Activated B cell treated with CpG ODN at 0.5 μM for 24 hours (primary cell): Measurements from ENCODE around the gene ARHGAP30. TPM values are rescaled to one million over a fixed set of nuclear protein-coding genes. Genes with fewer than 3 reads are reported as not detected.
"Not testable (repeated sequence)": the region's sequence is repeated elsewhere in the genome, so short reads cannot be mapped to it uniquely, and the experiment has no call there.

Source experiments
- ATAC-seq: fragments of 200-7000 bp; cut with Tn5 transposase; one replicate; pipeline ENCODE4 v1.10.0; 2021; ENCODE audit warnings: low read depth, mild to moderate bottlenecking, moderate library complexity
- CTCF ChIA-PET: fragments of 350-600 bp; sonication (Branson Sonifier 250); formaldehyde crosslinking; loops from one replicate; lab custom pipeline; 2021; ENCODE audit warnings: antibody characterized with exemption; lab: Charles Lee
- POLR2A ChIA-PET: fragments of 350-600 bp; sonication (Branson Sonifier 250); formaldehyde crosslinking; loops from one replicate; lab custom pipeline; 2021; ENCODE audit warnings: antibody characterized with exemption; lab: Charles Lee
- DNase-seq: peaks from one replicate; pipeline ENCODE4 v3.0.0; 2022
- H3K27ac Mint-ChIP-seq: one replicate; pipeline ENCODE4 v1.8.0; 2020; ENCODE audit warnings: mixed read lengths
- H3K27me3 Mint-ChIP-seq: one replicate; pipeline ENCODE4 v1.8.0; 2021; ENCODE audit warnings: mixed read lengths
- H3K36me3 Mint-ChIP-seq: one replicate; pipeline ENCODE4 v1.8.0; 2021; ENCODE audit warnings: low read depth, mixed read lengths
- H3K4me1 Mint-ChIP-seq: one replicate; pipeline ENCODE4 v1.8.0; 2021; ENCODE audit warnings: mixed read lengths
- H3K4me3 Mint-ChIP-seq: one replicate; pipeline ENCODE4 v1.8.0; 2020; ENCODE audit warnings: mild to moderate bottlenecking, mixed read lengths
- H3K9me3 Mint-ChIP-seq: one replicate; pipeline ENCODE4 v1.8.0; 2020; ENCODE audit warnings: mixed read lengths
- CTCF ChIP-seq: fragments of 200-600 bp; IDR thresholded peaks from one replicate; pipeline ENCODE4 v1.8.0; 2022; ENCODE audit warnings: antibody characterized with exemption, mild to moderate bottlenecking
- intact Hi-C: fragments of 100-400 bp; cut with micrococcal nuclease; formaldehyde crosslinking; loops from one replicate; pipeline ENCODE4 v1.15.1; 2024
- total RNA-seq: library from RNA; stranded (reverse); gene quantifications from 2 replicates; pipeline ENCODE4 v1.2.3, GENCODE V29; 2022

Gene ARHGAP30
- total RNA-seq, 1 donor from 2014 or later, result 158 TPM

GRCh38 chr1:161020509-161021164, 49.1 kb downstream of the ARHGAP30 start, which contains the start of gene F11R:
Gene F11R (minus strand): TSS chr1:161021152. CDS start chr1:161021073, 79 bp downstream.
- ATAC-seq (peak; percentile 56), DNase-seq (no peak)
- Mint-ChIP-seq H3K27ac (peak within 1 kb of the TSS; percentile 91), H3K4me3 (peak within 1 kb of the TSS; percentile 95), H3K27me3 (no peaks in the 10 kb centered on the region), H3K36me3 (no peaks in the 10 kb centered on the region), H3K9me3 (no peaks in the 10 kb centered on the region), H3K4me1 (peaks cover 27% of the 10 kb centered on the region)
- intact Hi-C loops, result loop anchor here (1.0 to 2.0 kb wide), 5 partner anchors 7 to 48 kb away; partner anchors contain the start of genes ARHGAP30 and USF1
- no peak for TF ChIP-seq CTCF
- ChIA-PET POLR2A (interaction anchor here (0.5 to 2.7 kb wide), 18 partner anchors 8 to 681 kb away, joined by 3 to 63 read pairs (median 4); partner anchors contain the start of genes ARHGAP30, NIT1, PFDN2 and TSTD1), CTCF (interaction anchor here (0.8 to 2.9 kb wide), 5 partner anchors 19 to 97 kb away, joined by 3 to 17 read pairs (median 9); partner anchors contain the start of genes KLHDC9, NIT1, PFDN2 and TSTD1)

- CTCF ChIA-PET, result interaction anchor here (1.7 to 2.9 kb wide), 3 partner anchors 20 to 78 kb away, joined by 9 to 17 read pairs (median 10); partner anchors contain the start of genes KLHDC9 and TSTD1
- Mint-ChIP-seq H3K27ac (peak overlapping the region; percentile 91), H3K9me3 (no peaks in the 10 kb centered on the region), H3K27me3 (no peaks in the 10 kb centered on the region), H3K4me1 (peaks cover 27% of the 10 kb centered on the region), H3K4me3 (peak overlapping the region; percentile 95), H3K36me3 (no peaks in the 10 kb centered on the region)
- intact Hi-C loops, result loop anchor here (2.0 kb wide), 2 partner anchors 29 to 49 kb away; partner anchors contain the start of gene ARHGAP30
- POLR2A ChIA-PET, result interaction anchor here (0.6 to 2.7 kb wide), 13 partner anchors 11 to 746 kb away, joined by 3 to 63 read pairs (median 7); partner anchors contain the start of genes ARHGAP30, NIT1, PFDN2 and TSTD1
- no peak for TF ChIP-seq CTCF
- no peak for ATAC-seq
- DNase-seq, result no peak
Observed at GRCh38 chr1:161019751-161020495, 49.8 kb downstream of the ARHGAP30 start.

- Mint-ChIP-seq H3K4me1 (peaks cover 30% of the 10 kb centered on the region), H3K4me3 (peak overlapping the region; percentile 95)
- H3K9me3 Mint-ChIP-seq, H3K36me3 Mint-ChIP-seq, DNase-seq, H3K27me3 Mint-ChIP-seq, H3K27ac Mint-ChIP-seq, ATAC-seq, intact Hi-C loops: not testable (repeated sequence)
- CTCF ChIA-PET, result interaction anchor here (1.0 kb wide), 1 partner anchor 22 kb away, joined by 7 read pairs; no protein-coding TSS in a partner anchor
- POLR2A ChIA-PET, result interaction anchor here (0.6 to 1.7 kb wide), 4 partner anchors 26 to 745 kb away, joined by 3 to 11 read pairs (median 4); partner anchors contain the start of genes ARHGAP30 and USF1
Observed at GRCh38 chr1:161019111-161019660, 50.5 kb downstream of the ARHGAP30 start.

- Mint-ChIP-seq H3K36me3 (no peaks in the 10 kb centered on the region), H3K4me3 (no peak overlapping the region), H3K27ac (no peak overlapping the region), H3K27me3 (no peaks in the 10 kb centered on the region), H3K9me3 (no peaks in the 10 kb centered on the region), H3K4me1 (peaks cover 36% of the 10 kb centered on the region)
- CTCF ChIA-PET, result interaction anchor here (1.0 kb wide), 1 partner anchor 21 kb away, joined by 7 read pairs; no protein-coding TSS in a partner anchor
- no peak for ATAC-seq
- POLR2A ChIA-PET, result interaction anchor here (1.2 to 1.7 kb wide), 2 partner anchors 26 to 51 kb away, joined by 6 to 11 read pairs; partner anchors contain the start of genes ARHGAP30 and USF1
- intact Hi-C loops, result no loop called here
- DNase-seq, result no peak
- TF ChIP-seq CTCF, result no peak
Observed at GRCh38 chr1:161018631-161018930, 51.1 kb downstream of the ARHGAP30 start.
